Prostate gland (tissue), 2 donors: ENCODE results near the gene STAM2.

ENCODE experiments used
- CTCF ChIP-seq, 4 experiments: fragments of 200-600 bp in 2 of 4; fragments of 450-650 bp in 2 of 4; sonication (generic) in 2 of 4; IDR thresholded peaks; 1 replicate in 3 of 4; 2 replicates in 1 of 4; pipeline ENCODE4 v1.5.1; 2016 to 2019; ENCODE audit warnings: antibody characterized with exemption in 4 of 4, mild to moderate bottlenecking in 2 of 4, moderate library complexity in 2 of 4
- POLR2AphosphoS5 ChIP-seq: sonication (generic); formaldehyde crosslinking; IDR thresholded peaks from one replicate; pipeline ENCODE4 v1.6.1; 2017; ENCODE audit warnings: antibody characterized with exemption

GRCh38 chr2:152223977-152224376 lies 48.4 kb upstream of the STAM2 start:
- TF ChIP-seq CTCF (IDR thresholded peaks at IDR 0.05) = no peak
- TF ChIP-seq POLR2AphosphoS5 = no peak
